GM10266 (cell line): ENCODE measurements around the gene ATP9B.

Experiments
- DNase-seq: peaks from one replicate; pipeline ENCODE4 v3.0.0; 2012; ENCODE audit errors: extremely low spot score
- TF ChIP-seq, protein P1 (sequence below): IDR thresholded peaks from 2 replicates; pipeline ENCODE4 v1.5.1; 2012; ENCODE audit warnings: mild to moderate bottlenecking, low read depth; ENCODE audit not compliant: control insufficient read depth, insufficient read depth; ENCODE audit errors: missing control alignments

Gene ATP9B

GRCh38 chr18:79206444-79206843 is 137.2 kb downstream of the ATP9B start:
- no peak for DNase-seq
- TF ChIP-seq, protein P1, sequence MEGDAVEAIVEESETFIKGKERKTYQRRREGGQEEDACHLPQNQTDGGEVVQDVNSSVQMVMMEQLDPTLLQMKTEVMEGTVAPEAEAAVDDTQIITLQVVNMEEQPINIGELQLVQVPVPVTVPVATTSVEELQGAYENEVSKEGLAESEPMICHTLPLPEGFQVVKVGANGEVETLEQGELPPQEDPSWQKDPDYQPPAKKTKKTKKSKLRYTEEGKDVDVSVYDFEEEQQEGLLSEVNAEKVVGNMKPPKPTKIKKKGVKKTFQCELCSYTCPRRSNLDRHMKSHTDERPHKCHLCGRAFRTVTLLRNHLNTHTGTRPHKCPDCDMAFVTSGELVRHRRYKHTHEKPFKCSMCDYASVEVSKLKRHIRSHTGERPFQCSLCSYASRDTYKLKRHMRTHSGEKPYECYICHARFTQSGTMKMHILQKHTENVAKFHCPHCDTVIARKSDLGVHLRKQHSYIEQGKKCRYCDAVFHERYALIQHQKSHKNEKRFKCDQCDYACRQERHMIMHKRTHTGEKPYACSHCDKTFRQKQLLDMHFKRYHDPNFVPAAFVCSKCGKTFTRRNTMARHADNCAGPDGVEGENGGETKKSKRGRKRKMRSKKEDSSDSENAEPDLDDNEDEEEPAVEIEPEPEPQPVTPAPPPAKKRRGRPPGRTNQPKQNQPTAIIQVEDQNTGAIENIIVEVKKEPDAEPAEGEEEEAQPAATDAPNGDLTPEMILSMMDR: no peak

- DNase-seq: no peak
- TF ChIP-seq, protein P1: no peak
These were observed 139.7 kb downstream of the ATP9B start for GRCh38 chr18:79208906-79209305.

- DNase-seq: no peak
- TF ChIP-seq, protein P1: no peak
These were observed 141.1 kb downstream of the ATP9B start for GRCh38 chr18:79210002-79210910.

GRCh38 chr18:79211844-79212243 is 142.7 kb downstream of the ATP9B start:
- TF ChIP-seq, protein P1: no peak
- DNase-seq: no peak

DNA sequence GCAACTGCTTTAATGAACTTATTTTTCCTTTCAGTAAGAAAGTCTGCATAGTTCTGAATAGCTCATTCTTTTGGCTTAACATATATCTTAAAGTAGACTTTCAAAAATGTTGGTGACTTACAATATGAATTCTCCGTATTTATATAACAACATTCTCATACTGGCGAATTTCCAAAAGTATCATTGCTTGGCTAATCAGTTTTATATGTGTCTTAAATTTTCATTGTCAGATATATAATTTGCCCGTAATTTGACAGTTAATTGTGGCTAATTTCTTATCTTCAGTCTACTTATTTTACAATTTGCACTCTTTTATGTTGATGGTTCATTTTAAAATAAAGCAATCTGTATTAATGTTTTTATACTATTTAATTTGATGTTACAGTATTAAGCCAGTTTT is 144.9 kb downstream of the ATP9B start:
- no peak for DNase-seq
- TF ChIP-seq, protein P1: no peak

DNA sequence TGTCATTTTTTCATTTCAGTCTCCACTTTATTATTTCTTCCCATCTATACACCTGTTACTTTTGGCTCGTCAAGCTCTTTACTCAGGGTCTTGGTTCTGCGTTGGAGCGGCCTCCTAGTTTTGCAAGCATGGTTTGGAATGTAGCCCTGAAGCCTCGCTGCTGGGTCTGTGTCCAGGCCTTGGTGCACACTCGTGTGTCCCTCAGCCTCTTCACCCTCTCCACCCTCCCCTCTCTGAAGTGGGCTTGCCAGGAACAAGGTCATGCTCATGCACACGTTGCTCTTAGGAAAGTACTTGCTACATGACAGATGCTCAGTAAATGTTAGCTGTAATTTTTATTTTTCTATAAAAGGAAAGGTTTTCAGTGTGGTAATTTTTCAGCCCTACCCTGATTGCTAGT is 147.0 kb downstream of the ATP9B start:
- no peak for DNase-seq
- TF ChIP-seq, protein P1: no peak

DNA sequence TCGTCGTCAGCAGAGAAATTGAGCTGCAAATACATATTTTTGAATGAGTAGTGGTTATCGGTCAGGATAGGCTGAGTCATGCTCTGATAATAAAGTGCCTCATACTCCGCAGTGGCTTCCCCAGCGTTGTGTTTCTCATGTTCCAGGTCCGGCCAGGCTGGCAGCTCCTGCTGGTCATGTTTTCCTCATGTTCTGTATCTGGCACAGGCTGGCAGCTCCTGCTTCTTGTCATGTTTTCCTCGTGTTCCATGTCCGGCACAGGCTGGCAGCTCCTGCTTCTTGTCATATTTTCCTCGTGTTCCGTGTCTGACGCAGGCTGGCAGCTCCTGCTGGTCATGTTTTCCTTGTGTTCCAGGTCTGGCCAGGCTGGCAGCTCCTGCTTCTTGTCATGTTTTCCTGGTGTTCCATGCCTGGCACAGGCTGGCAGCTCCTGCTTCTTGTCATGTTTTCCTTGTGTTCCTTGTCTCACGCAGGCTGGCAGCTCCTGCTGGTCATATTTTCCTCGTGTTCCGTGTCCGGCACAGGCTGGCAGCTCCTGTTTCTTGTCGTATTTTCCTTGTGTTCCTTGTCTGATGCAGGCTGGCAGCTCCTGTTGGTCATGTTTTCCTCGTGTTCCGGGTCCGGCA is 148.9 kb downstream of the ATP9B start:
- DNase-seq: no peak
- TF ChIP-seq, protein P1: no peak
